Activated CD4-positive, alpha-beta T cell treated with anti-CD3 and anti-CD28 coated beads for 1 hour (primary cell): ENCODE results near the gene SPPL3.
A peak's percentile ranks its signal among the peaks of the same experiment; 100 is the strongest.
"Not testable (repeated sequence)": the region's sequence is repeated elsewhere in the genome, so short reads cannot be mapped to it uniquely, and the experiment has no call there.

Experiments used
- DNase-seq: peaks from one replicate; pipeline ENCODE4 v3.0.0-alpha.2; 2020

SPPL3 gene, protein sequence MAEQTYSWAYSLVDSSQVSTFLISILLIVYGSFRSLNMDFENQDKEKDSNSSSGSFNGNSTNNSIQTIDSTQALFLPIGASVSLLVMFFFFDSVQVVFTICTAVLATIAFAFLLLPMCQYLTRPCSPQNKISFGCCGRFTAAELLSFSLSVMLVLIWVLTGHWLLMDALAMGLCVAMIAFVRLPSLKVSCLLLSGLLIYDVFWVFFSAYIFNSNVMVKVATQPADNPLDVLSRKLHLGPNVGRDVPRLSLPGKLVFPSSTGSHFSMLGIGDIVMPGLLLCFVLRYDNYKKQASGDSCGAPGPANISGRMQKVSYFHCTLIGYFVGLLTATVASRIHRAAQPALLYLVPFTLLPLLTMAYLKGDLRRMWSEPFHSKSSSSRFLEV

DNA sequence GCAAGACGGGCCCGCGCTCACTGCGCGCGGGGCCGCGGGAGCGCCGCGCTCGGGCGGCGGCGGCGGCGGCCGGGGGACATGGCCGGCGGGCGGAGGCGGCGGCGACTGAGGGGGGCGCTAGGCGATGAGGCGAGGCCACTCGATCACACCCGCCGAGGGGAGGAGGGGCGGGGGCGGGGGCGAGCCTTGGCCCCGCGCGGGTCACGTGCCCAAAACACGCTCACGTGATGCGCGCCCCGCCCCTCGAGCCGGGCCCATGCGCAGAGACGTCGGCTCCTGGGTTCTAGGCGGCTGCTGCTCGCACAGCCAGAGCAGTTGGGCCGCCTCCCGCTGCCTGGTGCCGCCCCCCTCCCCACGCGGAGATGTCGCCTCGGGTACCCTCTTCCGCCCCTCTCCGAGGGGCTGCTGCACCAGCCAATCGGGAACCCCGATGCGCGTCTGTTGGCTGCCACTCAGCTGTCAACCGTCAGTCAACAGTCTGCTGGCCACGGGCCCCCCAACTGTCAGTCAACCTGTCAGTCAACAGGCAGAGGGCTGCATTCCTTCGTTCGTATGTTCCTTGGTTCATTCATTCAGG lies at the start of gene SPPL3:
Gene SPPL3 (minus strand): TSS at position 162 of the 577 bp plus-strand sequence. CDS start 491 bp downstream, outside the sequence.
- DNase-seq, result peak; percentile 86

DNA sequence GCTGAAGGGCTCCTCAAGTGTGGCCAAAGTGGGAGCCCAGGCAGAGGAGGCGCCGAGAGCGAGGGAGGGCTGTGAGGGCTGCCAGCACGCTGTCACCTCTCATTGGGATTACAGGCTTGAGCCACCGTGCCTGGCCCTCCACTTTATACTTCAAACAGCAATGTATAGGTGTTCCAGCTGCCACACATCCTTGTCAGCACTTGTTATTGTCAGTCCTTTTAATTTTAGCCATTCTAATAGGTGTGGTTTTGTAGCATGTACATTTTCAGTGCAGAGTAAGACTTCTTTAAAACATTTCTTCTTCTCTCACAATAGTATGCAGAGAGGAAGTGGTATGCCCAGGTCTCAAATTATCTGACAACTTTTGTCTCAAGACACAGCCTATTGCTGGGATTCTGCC lies 46.6 kb upstream of the SPPL3 start:
- DNase-seq, result no peak

GRCh38 chr12:120950260-120950799 lies 46.2 kb upstream of the SPPL3 start:
- not testable (repeated sequence) for DNase-seq

- not testable (repeated sequence) for DNase-seq
Measured at GRCh38 chr12:120945516-120945915, 41.4 kb upstream of the SPPL3 start.

- peak; percentile 43 for DNase-seq
Measured at GRCh38 chr12:120944645-120945217, 40.6 kb upstream of the SPPL3 start.

GRCh38 chr12:120943482-120943881 lies 39.3 kb upstream of the SPPL3 start:
- DNase-seq, result no peak

DNA sequence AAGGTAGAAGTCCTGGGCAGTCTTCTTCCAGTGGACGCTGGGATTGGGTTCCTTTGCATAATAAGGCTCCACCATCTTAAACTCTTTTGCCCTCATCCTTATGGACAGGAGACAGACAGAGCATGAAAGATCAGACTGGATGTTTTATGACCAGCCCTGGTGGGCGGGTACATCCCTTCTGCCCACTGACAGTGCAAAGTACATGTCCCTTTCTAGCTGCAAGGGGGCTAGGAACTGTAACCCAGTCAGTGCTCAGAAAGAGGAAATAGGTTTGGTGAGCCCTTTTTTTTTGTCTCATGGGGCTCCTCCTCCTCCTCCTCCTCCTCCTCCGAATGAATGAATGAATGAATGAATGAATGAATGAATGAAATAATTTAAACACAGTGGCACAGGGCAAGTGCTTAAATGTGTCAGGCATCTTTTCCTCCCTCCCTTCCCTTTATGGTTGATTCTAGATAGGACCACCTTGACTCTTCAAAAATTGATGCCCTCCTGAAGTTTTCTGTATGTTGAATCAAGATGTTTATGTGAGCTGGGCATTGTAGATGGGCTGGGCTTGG lies 37.8 kb upstream of the SPPL3 start:
- DNase-seq, result no peak

DNA sequence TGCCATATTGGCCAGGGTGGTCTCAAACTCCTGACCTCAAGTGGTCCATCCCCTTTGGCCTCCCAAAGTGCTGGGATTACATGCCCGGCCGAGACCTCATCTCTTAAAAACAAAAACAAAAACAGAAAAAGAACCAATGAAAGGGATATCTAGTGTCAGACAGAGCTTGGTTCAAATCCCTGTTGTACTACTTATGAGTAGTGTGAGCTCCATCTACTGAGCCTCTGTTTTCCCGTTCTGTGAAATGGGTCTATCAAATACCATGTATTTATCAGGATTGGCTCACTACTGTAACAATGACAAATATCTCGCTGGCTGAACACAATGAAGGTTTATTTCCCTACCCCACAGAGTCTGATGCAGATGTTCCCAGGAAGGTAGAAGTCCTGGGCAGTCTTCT lies 37.3 kb upstream of the SPPL3 start:
- DNase-seq, result no peak

- DNase-seq, result no peak
Measured at GRCh38 chr12:120940799-120941198, 36.6 kb upstream of the SPPL3 start.

- no peak for DNase-seq
Measured at GRCh38 chr12:120940006-120940405, 35.8 kb upstream of the SPPL3 start.

- DNase-seq, result no peak
Measured at GRCh38 chr12:120939523-120939922, 35.4 kb upstream of the SPPL3 start.

- DNase-seq, result no peak
Measured at GRCh38 chr12:120938496-120938895, 34.3 kb upstream of the SPPL3 start.

DNA sequence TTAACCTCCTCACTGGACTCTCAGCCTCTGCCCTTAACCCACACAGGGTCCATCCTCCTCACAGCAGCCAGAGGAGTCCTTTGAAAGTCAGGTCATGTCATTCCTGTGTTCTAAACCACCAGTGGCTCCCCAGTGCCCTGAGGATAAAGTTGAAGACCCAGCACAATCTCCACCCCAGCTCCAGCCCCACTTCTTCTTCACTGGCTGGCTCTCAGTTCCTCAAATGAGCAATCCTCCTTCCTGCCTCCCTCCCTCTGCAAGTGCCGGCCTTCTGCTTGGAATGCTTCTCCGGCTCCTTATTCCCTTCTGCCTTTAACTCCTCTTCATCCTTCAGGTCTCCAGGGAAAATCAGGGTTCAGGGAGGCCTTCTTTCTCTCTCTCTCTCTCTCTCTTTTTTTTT lies 32.0 kb upstream of the SPPL3 start:
- DNase-seq, result no peak

- no peak for DNase-seq
Measured at GRCh38 chr12:120933786-120934185, 29.6 kb upstream of the SPPL3 start.

DNA sequence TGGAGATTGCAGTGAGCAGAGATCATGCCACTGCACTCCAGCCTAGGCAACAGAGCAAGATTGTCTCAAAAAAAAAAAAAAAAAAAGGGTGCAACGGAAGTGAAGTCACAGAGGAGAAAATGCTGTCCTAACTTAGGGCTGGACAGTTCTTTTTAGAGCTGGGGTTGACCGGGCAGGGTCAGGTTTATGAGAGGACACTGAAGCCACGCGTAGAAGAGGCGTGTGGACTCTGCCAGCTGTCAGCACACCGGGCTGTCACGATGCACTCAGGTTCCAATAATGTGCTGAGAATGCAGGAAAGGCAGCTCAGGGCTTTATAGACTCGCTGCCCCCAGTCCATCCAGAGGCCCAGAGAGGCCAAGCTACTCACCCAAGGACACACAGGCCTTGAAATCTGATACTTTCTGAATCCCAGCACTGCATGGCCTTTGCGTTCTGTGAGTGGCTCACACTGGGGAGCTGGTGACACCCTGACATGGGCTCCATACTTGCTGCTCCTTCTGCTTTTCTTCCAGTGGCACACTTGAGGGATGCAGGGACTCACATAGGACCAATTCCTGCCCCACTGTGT lies 28.9 kb upstream of the SPPL3 start:
- no peak for DNase-seq

- no peak for DNase-seq
Measured at GRCh38 chr12:120932058-120932457, 27.9 kb upstream of the SPPL3 start.

DNA sequence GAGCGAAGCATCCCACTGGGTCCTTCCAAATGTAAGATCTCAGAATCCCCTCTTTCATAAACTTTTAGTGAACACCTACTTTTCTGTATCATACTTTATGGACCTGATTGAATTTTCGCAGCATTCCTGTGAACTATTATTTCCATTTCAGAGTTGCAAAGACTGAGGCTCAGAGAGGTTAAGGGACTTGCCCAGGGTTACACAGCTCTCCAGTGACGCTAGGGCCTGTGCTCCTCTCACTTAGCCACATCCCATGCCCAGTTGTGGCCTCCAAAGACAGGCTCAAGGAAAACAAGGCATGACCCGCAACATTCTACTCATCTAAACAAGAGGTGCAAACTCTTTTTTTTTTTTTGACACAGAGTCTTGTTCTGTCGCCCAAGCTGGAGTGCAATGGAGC lies 25.9 kb upstream of the SPPL3 start:
- no peak for DNase-seq

GRCh38 chr12:120928864-120929652 lies 24.9 kb upstream of the SPPL3 start:
- no peak for DNase-seq

DNA sequence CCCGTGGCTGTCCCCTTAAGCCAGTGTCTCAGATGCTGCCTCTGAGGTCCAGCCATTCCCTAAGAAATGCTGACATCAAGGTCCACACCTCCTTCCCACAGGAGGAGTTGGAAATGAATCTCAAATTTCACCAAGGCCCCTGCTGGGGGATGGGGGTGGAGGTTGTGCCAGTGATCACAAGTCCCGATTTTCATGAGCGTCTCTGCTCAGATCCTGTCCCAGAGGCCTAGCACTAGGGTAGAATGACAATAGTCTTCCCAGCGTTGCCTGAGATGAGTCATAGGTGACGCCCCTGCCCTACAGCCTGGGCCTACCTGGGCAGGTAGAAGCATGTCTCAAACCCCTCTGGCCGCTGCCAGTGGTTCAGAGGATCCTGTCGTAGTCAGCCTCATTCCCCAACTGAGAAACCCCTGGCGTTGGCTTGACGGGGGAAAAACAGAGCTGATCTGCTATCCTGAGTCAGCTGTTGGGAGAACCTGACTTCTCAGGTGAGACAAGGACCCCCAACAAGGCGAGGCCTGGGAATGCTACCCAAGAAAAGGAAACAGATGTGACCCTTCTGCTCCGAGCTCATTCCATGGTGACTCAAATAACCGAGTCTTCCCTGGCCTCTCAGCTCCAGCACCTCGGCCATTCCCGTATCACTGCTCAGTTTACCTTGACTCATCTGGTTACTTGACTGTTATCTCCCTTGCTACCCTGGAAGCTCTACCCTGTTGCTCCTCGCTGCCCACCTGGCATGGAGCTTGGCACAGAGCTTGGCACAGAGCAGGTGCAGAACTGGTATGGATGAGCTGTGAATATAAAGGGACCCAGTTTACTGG lies 21.8 kb upstream of the SPPL3 start:
- no peak for DNase-seq

DNA sequence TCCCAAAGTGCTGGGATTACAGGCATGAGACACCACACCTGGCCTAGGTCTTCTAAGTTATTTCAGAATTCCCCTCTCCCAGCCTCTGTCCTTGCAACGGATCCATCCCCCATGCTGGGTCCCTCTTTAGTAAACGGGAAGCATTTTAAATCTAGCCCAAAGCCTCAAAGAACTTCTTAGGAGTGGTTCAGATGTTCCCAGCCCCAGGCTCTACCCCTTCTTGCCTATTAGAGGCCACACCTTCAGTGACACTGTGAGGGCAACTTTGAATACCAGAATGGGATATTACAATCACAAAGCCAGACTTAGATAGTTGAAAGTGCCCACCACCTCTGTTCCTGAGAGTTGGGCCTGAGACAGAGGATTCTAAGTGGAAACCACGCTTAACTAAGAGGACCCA lies 18.1 kb upstream of the SPPL3 start:
- DNase-seq, result no peak

- DNase-seq, result no peak
Measured at GRCh38 chr12:120921637-120922036, 17.5 kb upstream of the SPPL3 start.

- DNase-seq, result no peak
Measured at GRCh38 chr12:120920178-120920577, 16.0 kb upstream of the SPPL3 start.
